Pons (tissue), 1 donor: ENCODE data around the gene SLC35A1.

Experiments
- DNase-seq: peaks from one replicate; pipeline ENCODE4 v3.0.0-alpha.2; 2016; ENCODE audit warnings: low spot score

Gene SLC35A1

GRCh38 chr6:87529221-87529620 lies 56.4 kb downstream of the SLC35A1 start:
- no peak for DNase-seq

GRCh38 chr6:87534377-87535047 lies 61.7 kb downstream of the SLC35A1 start:
- DNase-seq = no peak

GRCh38 chr6:87538510-87539260 lies 65.9 kb downstream of the SLC35A1 start:
- no peak for DNase-seq

- DNase-seq = no peak
Measured at GRCh38 chr6:87539554-87539953, 66.8 kb downstream of the SLC35A1 start.

GRCh38 chr6:87540539-87540938 lies 67.8 kb downstream of the SLC35A1 start:
- no peak for DNase-seq

GRCh38 chr6:87541041-87541440 lies 68.3 kb downstream of the SLC35A1 start:
- no peak for DNase-seq

- DNase-seq = no peak
Measured at GRCh38 chr6:87541744-87542143, 69.0 kb downstream of the SLC35A1 start.

- no peak for DNase-seq
Measured at GRCh38 chr6:87543696-87544473, 71.1 kb downstream of the SLC35A1 start.

GRCh38 chr6:87544474-87544735 lies 71.6 kb downstream of the SLC35A1 start:
- no peak for DNase-seq

GRCh38 chr6:87551799-87552198 lies 79.0 kb downstream of the SLC35A1 start:
- no peak for DNase-seq

- DNase-seq = no peak
Measured at GRCh38 chr6:87553159-87553765, 80.5 kb downstream of the SLC35A1 start.

- no peak for DNase-seq
Measured at GRCh38 chr6:87555506-87555905, 82.7 kb downstream of the SLC35A1 start.

GRCh38 chr6:87558446-87558845 lies 85.7 kb downstream of the SLC35A1 start:
- no peak for DNase-seq

- no peak for DNase-seq
Measured at GRCh38 chr6:87561017-87561416, 88.2 kb downstream of the SLC35A1 start.
